ENCODE measurements around the gene ADD3.

- TF ChIP-seq CTCF (IDR thresholded peaks at IDR 0.05) (no peak), POLR2A (IDR thresholded peaks at IDR 0.05) (no peak)
Measured at GRCh38 chr10:110151971-110152370, 144.2 kb downstream of the ADD3 start.
